Astrocyte of the spinal cord (primary cell): ENCODE results near the gene TNS1.
A peak's percentile ranks its signal among the peaks of the same experiment; 100 is the strongest.

Experiments
- DNase-seq: peaks from one replicate; pipeline ENCODE4 v3.0.0; 2011; ENCODE audit warnings: low read depth, low spot score
- H3K4me3 ChIP-seq: 2 replicates; pipeline ENCODE4 v1.5.1; 2011; ENCODE audit warnings: low read depth, mild to moderate bottlenecking, low read length, moderate library complexity
- in situ Hi-C: cut with HindIII; loops from 2 replicates; pipeline ENCODE4 v1.10.0; 2017; ENCODE audit warnings: low sequenced_read_pairs
- TF ChIP-seq, protein P1 (sequence below): IDR thresholded peaks from 2 replicates; pipeline ENCODE4 v1.5.1; 2012; ENCODE audit warnings: low read depth, mild to moderate bottlenecking, low read length, inconsistent platforms

TNS1 gene

DNA sequence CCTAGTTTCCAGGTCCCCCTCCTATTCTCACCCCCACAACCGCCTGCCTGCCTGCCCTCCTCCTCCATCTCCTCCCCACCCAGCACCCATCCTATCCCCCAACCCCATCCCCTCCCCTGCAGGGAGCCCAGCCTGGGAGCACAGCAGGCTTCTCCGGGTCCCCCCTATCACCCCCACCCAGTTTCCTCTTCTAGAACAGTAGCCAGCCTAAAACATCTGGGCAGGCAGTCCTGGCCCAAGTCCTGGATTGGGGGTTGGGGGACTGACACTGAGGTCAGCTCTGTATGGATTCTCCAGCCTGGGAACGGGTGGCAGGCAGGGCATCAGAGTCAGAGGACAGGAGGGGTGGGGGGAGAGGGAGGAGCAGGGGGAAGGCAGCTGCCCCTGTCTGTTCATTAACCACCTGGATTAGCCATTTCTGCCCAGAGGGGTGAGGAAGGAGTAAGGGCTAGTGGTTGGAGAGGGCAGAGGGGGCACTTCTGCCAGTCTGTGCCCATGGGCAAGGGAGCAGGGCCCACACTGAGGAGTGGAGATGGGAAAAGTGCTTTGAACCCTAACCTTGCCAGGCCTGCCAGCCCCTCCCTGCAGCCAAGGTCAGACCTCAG is 60.0 kb downstream of the TNS1 start:
- in situ Hi-C loops = no loop called here
- DNase-seq = no peak
- TF ChIP-seq, protein P1, sequence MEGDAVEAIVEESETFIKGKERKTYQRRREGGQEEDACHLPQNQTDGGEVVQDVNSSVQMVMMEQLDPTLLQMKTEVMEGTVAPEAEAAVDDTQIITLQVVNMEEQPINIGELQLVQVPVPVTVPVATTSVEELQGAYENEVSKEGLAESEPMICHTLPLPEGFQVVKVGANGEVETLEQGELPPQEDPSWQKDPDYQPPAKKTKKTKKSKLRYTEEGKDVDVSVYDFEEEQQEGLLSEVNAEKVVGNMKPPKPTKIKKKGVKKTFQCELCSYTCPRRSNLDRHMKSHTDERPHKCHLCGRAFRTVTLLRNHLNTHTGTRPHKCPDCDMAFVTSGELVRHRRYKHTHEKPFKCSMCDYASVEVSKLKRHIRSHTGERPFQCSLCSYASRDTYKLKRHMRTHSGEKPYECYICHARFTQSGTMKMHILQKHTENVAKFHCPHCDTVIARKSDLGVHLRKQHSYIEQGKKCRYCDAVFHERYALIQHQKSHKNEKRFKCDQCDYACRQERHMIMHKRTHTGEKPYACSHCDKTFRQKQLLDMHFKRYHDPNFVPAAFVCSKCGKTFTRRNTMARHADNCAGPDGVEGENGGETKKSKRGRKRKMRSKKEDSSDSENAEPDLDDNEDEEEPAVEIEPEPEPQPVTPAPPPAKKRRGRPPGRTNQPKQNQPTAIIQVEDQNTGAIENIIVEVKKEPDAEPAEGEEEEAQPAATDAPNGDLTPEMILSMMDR = no peak
- H3K4me3 ChIP-seq = peak overlapping the region; percentile 21

DNA sequence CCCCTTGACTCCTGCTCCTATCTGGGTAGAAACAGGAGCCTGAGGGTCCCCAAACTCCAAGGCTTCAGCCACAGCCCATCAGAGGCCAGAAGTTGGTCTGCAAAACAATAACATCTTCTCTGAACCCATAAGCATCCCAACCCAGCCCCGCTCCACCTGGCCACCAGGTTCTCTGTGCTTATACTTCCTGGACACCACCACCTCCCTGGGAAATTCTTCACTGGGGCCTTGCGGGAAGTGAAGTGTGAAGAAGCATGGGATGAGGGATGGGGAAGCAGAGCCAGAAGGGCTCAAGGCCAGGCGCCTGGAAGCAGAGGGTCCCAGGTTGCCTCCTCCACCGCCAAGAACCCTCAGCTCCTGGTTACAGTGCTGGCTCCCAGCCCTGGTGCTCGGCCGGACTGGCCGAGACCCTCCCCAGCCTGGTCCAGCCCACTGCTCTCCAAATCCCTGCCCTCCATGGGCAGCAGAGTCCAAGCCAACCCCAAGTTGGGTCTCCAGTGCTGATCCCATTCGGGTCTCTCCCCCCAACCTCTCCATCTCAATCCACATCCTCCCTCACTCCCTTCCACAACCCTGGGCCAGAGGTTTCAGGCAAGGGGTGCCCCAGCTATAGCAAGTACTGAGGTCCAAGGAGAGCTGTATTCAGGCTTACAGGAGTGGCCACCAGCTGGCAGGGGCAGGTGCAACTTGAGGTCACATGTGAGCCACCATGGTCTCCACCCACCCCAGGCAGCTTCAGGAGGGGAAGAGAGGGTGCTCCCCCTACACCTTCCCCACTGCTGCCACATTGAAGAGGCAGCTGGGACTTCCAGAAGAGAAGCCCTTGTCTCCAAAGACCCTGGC is 60.7 kb downstream of the TNS1 start:
- H3K4me3 ChIP-seq = no peak overlapping the region
- TF ChIP-seq, protein P1 = no peak
- in situ Hi-C loops = no loop called here
- DNase-seq = no peak

DNA sequence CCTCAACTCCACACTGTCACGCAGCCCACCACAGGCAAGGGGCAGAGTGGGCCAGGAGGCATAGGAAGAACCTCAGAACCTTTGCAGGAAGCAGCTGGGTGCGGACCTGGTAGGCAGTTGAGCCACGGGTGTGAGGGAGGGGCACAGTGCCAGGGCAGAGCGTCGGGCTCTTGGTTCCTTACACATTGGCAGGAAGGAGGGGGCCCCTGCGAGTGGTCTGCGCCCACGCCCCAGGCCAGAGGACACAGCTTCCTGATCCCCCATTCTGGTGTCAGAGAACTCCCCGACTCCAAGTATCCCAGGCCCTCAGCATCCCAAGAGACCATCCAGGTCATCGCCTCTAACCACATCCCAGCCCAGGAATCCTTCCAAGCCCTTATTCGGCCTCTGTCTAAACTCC is 61.5 kb downstream of the TNS1 start:
- in situ Hi-C loops = no loop called here
- DNase-seq = no peak
- H3K4me3 ChIP-seq = no peak overlapping the region
- TF ChIP-seq, protein P1 = no peak

DNA sequence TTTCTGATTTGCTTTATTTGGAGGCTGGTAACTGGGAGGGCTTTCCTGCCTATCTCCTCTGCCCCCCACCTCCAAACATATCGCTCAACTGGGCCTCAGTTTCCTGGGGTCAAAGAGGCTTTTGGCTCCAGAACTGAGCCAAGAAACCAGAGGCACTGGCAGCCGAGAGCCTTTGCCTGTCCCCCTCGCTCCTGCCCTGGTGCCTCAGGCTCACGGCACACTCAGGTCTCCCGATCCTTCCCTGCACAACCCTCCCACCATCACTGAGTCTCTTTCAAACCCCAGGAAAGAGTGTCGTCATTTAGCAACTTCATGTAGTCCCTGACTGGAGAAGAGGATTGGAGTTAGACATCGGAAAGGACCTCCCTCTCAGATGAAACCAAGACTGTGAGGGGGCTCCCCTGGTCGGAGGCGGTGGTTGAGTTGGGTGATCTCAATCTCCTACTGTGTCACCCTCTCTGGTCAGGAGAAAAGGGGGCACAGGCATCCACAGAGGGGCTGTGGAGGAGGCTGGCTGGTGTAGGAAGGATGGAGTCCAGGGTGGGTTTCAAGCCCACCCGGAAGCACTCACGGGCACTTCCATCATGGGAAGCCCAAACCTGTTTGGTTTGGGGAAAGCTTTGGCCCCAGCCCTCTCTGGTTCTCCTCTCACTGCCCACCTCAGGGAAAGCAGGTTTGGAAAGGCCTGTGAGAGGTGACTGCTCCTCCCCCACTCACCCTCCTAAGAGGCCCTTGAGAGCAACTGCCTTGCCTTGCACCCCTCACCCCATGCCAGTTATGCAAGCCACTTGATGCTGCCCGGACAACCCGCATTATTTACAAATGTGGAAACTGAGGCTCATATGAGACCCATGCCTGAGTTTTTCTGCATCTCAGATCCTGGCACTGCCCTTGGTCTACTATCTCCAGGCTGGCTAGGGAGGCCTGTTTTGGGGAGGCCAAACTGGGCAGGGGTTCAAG is 62.3 kb downstream of the TNS1 start:
- in situ Hi-C loops = no loop called here
- TF ChIP-seq, protein P1 = no peak
- DNase-seq = no peak
- H3K4me3 ChIP-seq = no peak overlapping the region

DNA sequence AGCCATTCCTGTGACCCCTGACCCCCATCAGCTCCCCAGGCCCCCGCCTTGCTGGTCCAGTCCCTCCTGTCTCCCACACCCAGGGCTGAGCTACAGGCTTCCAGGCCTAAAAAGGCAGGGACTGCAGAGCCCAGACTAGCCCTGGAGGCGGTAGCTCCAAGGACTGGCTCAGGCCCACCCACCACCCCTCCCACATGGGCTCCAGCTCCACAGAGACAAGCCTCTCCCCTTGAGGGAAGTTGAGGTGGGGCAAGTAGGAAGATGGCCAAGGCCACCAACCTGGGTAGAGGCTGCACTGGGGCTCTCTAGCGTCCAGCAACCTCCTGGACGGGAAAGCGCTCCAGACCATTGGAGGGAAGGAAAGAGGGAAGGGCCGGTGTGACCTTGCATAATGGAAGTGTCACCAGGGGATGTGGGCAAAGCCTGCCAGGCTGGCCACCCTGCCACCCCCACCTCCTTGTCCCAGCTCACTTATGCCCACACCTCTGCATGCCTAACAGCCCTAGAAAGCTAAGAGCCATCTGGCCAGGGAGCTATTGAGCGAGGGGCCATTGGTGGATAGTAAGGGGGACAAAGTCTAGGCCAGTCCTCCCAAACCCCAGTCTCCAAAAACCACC is 63.1 kb downstream of the TNS1 start:
- no peak for DNase-seq
- TF ChIP-seq, protein P1 = no peak
- no peak overlapping the region for H3K4me3 ChIP-seq
- in situ Hi-C loops = no loop called here

DNA sequence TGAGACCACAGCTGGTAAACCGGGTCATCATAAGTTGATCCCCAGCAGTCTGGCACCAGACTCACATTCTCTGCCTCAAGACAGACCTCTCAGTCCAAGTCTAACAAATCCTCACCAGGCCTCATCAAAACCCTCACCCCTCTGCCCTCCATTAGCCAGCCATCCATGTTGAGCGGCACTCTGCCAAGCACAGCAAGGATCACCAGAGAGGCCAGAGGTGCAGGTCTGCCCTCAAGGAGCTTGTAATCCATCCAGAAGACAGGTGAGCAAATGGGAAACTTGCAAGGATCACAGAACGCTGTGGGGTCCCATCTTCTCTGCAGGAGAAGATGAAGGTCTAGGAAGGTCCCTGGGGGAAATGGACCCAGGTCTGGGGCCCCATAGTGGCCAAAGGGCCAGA is 63.6 kb downstream of the TNS1 start:
- H3K4me3 ChIP-seq = no peak overlapping the region
- DNase-seq = no peak
- in situ Hi-C loops = no loop called here

More for the DNA sequence above, 63.6 kb downstream of the TNS1 start:
- TF ChIP-seq, protein P1 = no peak
